Stimulated activated CD4-positive, alpha-beta T cell treated with anti-CD3 and anti-CD28 coated beads, Interleukin-15, amount 100 ng/mL, for 48 hours (primary cell): ENCODE data around the gene EDA.

Source experiments
- DNase-seq, 2 donors: peaks; one replicate each; pipeline ENCODE4 v3.0.0-alpha.2; 2020; ENCODE audit warnings: low read depth in 2 of 2

The EDA gene

GRCh38 chrX:69615779-69616456, at the start of gene EDA:
Gene EDA, plus strand, starts transcription at chrX:69616113.
- peak; percentile 41 to 54 for DNase-seq

- no peak for DNase-seq
These were observed 47.1 kb upstream of the EDA start for GRCh38 chrX:69568828-69569227.

DNA sequence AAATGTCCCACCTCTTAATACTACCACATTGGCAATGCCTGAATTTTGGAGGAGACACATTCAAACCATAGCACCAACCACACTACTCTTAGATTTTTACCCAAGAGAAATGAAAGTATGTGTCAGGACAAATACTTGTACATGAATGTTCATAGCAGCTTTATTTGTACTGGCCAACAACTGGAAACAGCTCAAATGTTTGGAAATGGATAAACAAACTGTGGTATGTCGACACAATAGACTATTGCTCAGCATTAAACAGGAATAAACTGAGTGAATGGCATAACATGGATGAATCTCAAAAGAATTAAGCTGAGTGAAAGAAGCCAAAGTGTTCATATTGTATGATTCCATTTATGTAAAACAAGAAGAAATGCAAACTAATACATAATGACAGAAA, 18.5 kb upstream of the EDA start:
- no peak for DNase-seq

DNA sequence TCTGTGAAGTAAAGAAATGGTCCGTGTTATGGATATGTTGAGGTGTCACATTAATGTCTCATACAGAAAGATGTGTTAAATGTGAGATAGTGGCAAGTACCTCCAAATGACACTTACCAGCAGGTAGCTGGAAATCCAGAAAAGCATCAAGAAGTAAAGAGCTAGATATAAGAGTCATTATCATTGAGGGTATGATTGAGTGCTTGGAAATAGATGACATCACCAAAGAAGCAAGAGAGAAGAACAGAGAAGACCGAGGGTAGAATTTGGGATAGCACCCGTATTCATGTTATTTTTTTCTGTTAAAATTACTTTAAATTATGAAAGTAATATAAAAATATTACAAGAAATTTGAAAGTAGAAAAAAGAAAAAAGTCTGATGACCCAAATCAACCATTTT, 15.7 kb upstream of the EDA start:
- no peak for DNase-seq

DNA sequence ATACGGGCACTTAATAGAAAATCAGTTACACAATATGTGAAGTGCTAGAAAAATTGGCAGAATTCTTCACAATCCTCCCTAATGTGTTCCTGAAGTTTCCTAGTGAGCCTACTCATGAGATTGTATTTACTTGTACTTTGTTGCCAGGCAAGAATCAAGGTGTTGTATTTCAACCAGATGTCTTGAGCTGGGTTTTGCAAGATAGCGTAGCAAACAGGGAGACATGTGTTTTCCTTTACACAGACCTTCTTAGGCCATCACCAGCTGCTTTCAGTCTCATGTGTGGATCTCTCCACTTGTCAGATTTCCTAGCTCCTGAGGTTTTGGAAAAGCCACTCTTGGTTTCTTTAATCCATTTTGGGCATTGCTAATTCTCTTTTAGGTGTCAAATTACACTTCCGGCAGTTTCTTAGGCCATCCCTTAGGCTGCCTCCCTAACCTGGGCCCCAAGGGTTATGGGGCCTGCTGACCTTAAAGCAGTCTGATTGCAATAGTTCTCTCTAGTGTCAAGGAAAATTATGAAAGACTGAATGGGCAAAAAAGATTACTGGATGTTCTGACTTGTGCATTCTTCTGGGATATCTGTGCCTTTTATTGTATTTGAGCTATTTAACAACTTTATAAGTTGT, 12.2 kb upstream of the EDA start:
- DNase-seq: no peak

- no peak for DNase-seq
These were observed 10.4 kb upstream of the EDA start for GRCh38 chrX:69605521-69605920.

- DNase-seq: no peak
These were observed 8.3 kb upstream of the EDA start for GRCh38 chrX:69607616-69608015.

GRCh38 chrX:69613946-69614345, 2.0 kb upstream of the EDA start:
- DNase-seq: no peak

DNA sequence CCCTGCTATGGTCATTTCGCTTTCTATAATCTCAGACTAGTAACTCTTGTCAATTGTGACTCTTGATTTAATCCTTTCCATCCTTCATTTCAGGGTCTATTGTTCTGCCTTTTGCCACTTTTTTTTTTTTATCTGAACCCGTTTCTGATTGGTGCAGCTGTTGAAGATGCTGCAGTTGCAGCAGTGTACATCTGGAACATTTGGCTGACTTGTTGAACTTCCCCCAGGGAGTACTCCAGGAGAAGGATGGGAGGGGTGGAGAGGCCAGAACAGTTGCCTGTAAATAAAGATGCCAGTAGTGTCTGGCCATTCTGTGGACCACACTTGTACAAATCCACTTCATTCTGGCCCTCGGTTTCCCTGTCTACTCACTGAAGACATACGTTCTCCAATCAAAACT, 1.0 kb upstream of the EDA start:
- DNase-seq: no peak

DNA sequence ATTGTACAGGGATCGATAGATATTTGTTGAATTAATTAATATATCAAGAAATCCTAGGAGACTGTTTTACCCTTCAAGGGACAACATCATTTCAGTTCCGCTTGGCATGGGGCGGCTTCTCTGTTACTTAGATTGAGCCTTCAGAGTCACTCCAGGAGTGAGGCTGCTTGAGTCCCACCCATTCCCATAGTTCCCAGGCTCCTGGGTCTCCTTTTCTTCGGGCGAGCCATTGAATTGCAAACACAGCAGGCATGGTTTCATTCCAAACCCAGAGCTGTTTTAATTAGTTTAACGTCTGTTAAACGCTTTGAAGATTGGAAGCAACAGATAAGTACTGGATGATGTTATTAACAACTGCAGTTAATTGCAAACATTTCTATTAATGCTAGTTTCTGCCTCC, 571 bp upstream of the EDA start:
- no peak for DNase-seq

DNA sequence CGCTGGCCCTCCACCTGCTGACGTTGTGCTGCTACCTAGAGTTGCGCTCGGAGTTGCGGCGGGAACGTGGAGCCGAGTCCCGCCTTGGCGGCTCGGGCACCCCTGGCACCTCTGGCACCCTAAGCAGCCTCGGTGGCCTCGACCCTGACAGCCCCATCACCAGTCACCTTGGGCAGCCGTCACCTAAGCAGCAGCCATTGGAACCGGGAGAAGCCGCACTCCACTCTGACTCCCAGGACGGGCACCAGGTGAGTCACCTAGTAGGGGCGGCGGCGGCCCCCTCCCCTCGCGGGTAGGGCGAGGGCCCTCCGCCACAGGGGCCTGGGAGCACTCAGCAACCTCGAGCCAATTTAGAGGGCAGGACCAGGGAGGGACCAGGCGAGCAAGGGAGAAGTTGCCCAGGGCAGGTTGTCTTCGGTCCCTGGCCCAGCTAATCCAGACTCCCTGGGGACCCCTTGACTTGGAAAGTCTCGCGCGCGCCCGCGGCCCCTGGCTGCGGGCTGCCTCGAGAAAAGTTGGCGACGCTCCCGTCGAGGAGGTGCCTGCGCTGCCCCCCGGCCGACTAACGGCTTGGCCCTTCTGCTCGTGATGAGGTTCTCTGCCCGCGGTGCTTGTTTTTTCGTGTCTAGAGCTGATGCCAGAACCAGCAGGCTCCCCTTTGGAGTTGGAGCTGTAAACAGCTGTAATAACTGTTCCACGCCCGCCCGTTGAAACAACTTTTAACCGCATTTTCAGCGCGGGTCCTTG, 717 bp downstream of the EDA start:
- DNase-seq: no peak

DNA sequence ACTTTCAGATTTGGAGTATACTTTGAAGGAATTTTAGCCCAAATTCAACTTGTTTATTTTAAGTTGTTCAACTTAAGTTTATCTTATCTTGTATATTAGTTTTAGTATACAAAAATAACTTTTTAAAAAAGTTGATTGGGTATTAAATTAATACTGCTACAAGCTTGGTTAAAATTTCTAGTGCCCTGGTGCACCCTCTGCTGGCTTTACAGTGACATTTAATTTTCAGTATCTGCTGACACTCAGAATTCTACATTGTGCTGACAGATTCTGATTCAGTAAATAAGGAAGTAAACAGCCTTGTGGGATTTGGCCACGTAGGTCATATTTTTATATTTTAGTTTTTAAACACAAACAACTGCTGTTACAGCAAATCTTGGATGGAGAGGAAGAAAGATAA, 2.9 kb downstream of the EDA start:
- no peak for DNase-seq

DNA sequence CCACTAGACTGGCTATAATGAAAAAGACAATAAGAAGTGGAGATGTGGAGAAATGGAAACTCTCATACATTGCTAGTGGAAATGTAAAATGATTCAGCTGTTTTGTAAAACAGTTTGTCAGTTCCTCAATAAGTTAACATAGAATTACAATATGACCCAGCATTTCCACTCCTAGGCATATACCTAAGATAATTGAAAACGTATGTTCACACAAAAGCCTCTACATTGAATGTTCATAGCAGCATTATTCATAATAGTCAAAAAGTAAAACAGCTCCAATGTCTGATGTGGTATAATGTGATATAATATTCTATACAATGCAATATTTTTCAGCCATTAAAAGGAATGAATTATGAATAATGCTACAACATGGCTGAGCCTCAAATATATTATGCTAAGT, 10.2 kb downstream of the EDA start:
- no peak for DNase-seq

DNA sequence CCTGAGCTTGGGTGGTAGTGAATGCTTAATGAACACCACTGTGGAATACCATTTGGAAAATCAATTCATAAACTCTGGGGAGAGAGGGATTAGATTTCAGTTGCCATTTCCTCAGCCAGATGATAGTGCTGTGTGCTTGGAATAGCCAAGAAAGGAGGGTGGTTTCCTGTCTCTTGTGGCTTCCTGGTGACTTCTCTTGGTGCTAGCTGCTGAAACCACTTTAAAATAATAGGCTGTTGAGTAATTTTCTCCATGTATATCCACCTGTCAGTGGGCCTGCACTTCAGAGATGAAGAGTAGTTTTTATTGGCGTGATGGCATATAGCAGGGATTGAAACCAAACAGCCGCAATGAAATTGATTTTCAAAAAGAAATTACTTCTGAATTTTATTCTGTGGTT, 11.8 kb downstream of the EDA start:
- DNase-seq: no peak

DNA sequence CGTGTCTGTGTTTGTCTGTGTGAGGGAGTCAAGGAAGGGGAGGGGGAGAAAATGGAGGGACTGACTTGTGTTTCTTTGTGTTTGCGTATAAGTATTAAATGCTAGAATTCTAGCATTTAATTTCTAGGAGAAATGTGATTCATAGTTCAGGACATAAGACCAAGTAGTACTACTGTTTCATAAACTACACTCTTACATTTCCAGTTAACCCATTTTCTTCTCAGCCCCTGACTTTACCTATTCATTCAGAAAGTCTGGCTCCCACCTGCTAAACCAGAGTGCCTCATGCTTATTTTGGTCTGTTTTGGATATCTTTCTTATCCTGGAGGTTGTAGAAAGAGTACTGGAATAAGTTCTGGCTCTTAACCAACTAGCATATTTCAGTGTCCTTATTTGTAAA, 14.2 kb downstream of the EDA start:
- DNase-seq: no peak

DNA sequence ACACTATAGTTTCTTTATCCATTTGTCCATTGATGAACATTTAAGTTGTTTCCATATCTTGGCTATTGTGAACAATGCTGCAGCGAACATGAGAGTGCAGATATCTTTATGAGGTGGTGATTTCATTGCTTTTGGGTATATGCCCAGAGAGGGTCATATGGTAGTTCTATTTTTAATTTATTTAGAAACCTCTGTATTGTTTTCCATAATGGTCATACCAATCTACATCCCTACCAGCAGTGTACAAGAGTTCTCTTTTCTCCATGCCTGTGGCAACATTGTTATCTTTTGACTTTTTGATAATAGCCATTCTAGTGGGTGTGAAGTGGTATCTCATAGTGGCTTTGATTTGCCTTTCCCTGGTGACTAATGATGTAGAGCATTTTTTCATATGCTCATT, 48.8 kb downstream of the EDA start:
- DNase-seq: no peak

DNA sequence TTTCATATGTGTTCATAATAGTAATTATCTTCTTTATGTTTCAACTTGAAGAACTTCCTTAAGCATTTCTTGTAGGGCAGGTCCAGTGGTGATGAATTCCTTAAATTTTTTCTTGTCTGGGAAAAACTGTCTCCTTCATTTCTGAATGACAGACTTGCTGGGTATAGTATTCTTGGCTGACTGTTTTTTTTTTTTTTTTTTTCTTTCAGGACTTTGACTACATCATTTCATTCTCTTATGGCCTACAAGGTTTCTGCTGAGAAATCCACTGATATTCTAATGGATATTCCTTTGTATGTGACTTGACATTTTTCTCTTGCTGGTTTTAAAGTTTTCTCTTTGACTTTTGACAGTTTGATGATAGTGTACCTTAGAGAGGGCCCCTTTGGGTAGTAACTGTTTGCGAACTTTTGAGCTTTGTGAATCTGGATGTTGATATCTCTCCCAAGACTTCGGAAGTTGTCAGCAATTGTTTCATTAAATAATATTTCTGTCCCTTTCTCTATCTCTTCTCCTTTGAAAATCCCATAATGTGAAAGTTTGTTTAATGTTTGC, 54.2 kb downstream of the EDA start:
- no peak for DNase-seq

GRCh38 chrX:69674891-69675290, 59.0 kb downstream of the EDA start:
- DNase-seq: no peak

GRCh38 chrX:69705818-69706217, 89.9 kb downstream of the EDA start:
- DNase-seq: no peak

- no peak for DNase-seq
These were observed 102.2 kb downstream of the EDA start for GRCh38 chrX:69718102-69718501.

DNA sequence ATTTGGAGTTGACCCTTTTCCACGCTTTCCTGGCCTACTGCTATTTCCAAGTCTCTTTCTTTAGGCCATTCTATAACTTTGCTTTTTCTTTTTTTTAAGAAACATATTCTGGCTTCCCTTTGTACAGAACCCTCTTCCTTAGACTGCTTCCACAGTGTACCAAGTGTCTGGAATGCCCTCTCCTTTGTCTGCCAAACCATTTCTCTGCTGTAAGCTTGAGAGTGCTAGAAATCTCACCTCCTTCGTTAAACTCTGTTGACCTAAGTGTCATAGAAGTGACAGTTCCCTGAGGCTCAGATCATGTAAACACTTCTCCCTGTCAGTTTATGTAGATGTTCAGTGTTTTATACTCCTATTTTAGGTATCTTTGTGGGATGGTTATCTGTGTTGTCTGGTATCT, 108.4 kb downstream of the EDA start:
- no peak for DNase-seq

- no peak for DNase-seq
These were observed 124.4 kb downstream of the EDA start for GRCh38 chrX:69740317-69740716.

- no peak for DNase-seq
These were observed 125.8 kb downstream of the EDA start for GRCh38 chrX:69741721-69742120.
